HepG2 (cell line): ENCODE results near the gene CKS1B. TPM values are rescaled to one million over a fixed set of nuclear protein-coding genes. Genes with fewer than 3 reads are reported as not detected.

Experiments used
- EP300 ChIP-seq, 3 experiments: sonication (generic) in 1 of 3; formaldehyde crosslinking in 1 of 3; IDR thresholded peaks; 2 replicates each; pipeline versions ENCODE4 v1.5.1 to v1.6.1; 2011 to 2020; ENCODE audit warnings: low read depth in 2 of 3, low read length in 2 of 3, borderline replicate concordance in 1 of 3, improper control_type of control experiment in 1 of 3, mild to moderate bottlenecking in 1 of 3, missing genetic modification reagents in 1 of 3, moderate library complexity in 1 of 3
- MBD4 ChIP-seq: IDR thresholded peaks from 2 replicates; pipeline ENCODE4 v1.6.1; 2012; ENCODE audit warnings: low read length, inconsistent platforms, borderline replicate concordance
- PTBP1 ChIP-seq: fragments of 200-400 bp; formaldehyde crosslinking; IDR thresholded peaks from 2 replicates; pipeline ENCODE4 v1.6.1; 2018; ENCODE audit warnings: low read length, low read depth; ENCODE audit not compliant: poor library complexity, severe bottlenecking
- ZBTB8A ChIP-seq: sonication (generic); formaldehyde crosslinking; IDR thresholded peaks from 2 replicates; pipeline ENCODE4 v1.4.0; 2020; ENCODE audit warnings: mild to moderate bottlenecking, low read depth, missing genetic modification reagents, borderline replicate concordance
- ZNF589 ChIP-seq: sonication (generic); formaldehyde crosslinking; conservative IDR thresholded peaks from 2 replicates; pipeline ENCODE4 v1.8.0; 2022; ENCODE audit warnings: mild to moderate bottlenecking, moderate library complexity, missing genetic modification reagents
- ZNF670 ChIP-seq: sonication (generic); formaldehyde crosslinking; IDR thresholded peaks from 2 replicates; pipeline ENCODE4 v1.8.0; 2022; ENCODE audit warnings: mild to moderate bottlenecking, missing genetic modification reagents, borderline replicate concordance
- polyA plus RNA-seq, 8 experiments: library from polyadenylated mRNA; depleted of rRNA in 3 of 8; stranded (reverse) in 7 of 8; unstranded in 1 of 8; fragments of >200 nt; fragmentation: Illumina TruSeq in 4 of 8; extraction: Trizol in 4 of 8; gene quantifications; 2 replicates each; pipeline versions ENCODE4 v1.2.1 to v1.2.3, GENCODE V29; 2011 to 2016; ENCODE audit warnings: low read depth in 4 of 8, missing spikeins in 1 of 8, mixed read lengths in 1 of 8; ENCODE audit not compliant: insufficient read depth in 1 of 8
- total RNA-seq, 5 experiments: library from RNA; depleted of rRNA; stranded (reverse); fragments of >200 nt; fragmentation: Illumina TruSeq; extraction: Trizol; gene quantifications; 2 replicates each; pipeline ENCODE4 v1.2.3, GENCODE V29; 2016; ENCODE audit warnings: low read depth in 1 of 5
- TF ChIP-seq, protein P1 (sequence below), 2 experiments: fragments of 450-650 bp in 1 of 2; sonication (generic) in 1 of 2; formaldehyde crosslinking in 1 of 2; IDR thresholded peaks; 2 replicates each; pipeline versions ENCODE4 v1.6.1 to v1.8.0; 2016 to 2022; ENCODE audit warnings: antibody characterized with exemption in 1 of 2, mild to moderate bottlenecking in 1 of 2, missing genetic modification reagents in 1 of 2
- TF ChIP-seq, protein P2 (sequence below): sonication (generic); formaldehyde crosslinking; IDR thresholded peaks from 2 replicates; pipeline ENCODE4 v1.9.0; 2021; ENCODE audit warnings: missing genetic modification reagents, borderline replicate concordance
- TF ChIP-seq, protein P3 (sequence below): sonication (generic); formaldehyde crosslinking; IDR thresholded peaks from 2 replicates; pipeline ENCODE4 v1.5.1; 2020; ENCODE audit warnings: mild to moderate bottlenecking, missing genetic modification reagents, moderate library complexity

The CKS1B gene
- total and polyA plus RNA-seq, 2 of the 13 experiments (the other 11 are each of a cell fraction or from before 2014, with no cell fraction given), result 217 to 222 TPM

DNA sequence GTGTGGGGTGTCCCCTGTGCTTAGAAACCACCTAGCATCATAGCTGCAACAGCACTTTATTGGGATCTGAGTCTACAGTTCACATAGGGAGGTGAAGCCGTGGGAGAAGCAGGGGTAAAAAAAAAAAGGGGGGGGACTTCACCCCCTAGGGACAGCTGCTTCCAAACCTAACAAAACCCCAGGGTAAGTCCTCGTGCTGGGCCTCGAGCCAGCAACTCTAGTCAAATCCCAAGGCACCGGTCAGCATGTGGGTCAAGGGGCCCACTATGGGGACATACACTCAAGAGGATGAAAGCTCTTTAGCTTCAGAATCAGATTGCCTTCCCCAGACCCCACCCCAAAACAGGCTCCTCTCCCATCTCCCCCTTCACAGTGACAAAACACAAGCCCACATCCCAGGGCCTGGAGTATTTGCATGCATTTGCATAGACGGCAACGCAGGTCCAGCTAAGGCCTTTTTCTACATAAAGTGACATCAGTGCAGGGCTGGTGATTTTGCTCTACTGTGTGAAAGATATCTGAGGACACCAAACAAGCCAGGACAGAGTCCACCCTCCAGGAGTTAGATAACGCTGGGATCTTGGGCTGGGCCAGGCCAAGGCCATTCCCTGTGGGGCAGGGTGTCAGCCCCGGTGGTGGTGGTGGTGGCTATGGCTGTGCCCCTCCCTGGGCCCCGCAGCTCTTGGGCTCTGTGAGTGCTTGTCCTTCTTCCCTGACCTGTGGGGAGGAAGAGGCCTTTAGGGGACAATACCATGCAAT, 29.9 kb upstream of the CKS1B start (continued):
- TF ChIP-seq, protein P1, sequence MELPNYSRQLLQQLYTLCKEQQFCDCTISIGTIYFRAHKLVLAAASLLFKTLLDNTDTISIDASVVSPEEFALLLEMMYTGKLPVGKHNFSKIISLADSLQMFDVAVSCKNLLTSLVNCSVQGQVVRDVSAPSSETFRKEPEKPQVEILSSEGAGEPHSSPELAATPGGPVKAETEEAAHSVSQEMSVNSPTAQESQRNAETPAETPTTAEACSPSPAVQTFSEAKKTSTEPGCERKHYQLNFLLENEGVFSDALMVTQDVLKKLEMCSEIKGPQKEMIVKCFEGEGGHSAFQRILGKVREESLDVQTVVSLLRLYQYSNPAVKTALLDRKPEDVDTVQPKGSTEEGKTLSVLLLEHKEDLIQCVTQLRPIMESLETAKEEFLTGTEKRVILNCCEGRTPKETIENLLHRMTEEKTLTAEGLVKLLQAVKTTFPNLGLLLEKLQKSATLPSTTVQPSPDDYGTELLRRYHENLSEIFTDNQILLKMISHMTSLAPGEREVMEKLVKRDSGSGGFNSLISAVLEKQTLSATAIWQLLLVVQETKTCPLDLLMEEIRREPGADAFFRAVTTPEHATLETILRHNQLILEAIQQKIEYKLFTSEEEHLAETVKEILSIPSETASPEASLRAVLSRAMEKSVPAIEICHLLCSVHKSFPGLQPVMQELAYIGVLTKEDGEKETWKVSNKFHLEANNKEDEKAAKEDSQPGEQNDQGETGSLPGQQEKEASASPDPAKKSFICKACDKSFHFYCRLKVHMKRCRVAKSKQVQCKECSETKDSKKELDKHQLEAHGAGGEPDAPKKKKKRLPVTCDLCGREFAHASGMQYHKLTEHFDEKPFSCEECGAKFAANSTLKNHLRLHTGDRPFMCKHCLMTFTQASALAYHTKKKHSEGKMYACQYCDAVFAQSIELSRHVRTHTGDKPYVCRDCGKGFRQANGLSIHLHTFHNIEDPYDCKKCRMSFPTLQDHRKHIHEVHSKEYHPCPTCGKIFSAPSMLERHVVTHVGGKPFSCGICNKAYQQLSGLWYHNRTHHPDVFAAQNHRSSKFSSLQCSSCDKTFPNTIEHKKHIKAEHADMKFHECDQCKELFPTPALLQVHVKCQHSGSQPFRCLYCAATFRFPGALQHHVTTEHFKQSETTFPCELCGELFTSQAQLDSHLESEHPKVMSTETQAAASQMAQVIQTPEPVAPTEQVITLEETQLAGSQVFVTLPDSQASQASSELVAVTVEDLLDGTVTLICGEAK (IDR thresholded peaks at IDR 0.05), result no peak
- TF ChIP-seq, protein P1 (CRISPR knock-in tag; IDR thresholded peaks at IDR 0.05), result peak; percentile 18; the same call in 1 of the 2 replicates
- TF ChIP-seq ZNF589 (CRISPR knock-in tag) (no peak), ZBTB8A (no peak), PTBP1 (no peak), ZNF670 (no peak; the same call in 1 of the 2 replicates), MBD4 (no peak), EP300 (IDR thresholded peaks at IDR 0.05; ENCODE audit: low read depth in 2 of 2, low read length in 2 of 2) (peak in 1 of 2 experiments; percentile 67; a peak in 2 of 4 replicates), EP300 (CRISPR knock-in tag; IDR thresholded peaks at IDR 0.05; ENCODE audit: borderline replicate concordance) (no peak; the same call in 1 of the 2 replicates)
- TF ChIP-seq, protein P2, sequence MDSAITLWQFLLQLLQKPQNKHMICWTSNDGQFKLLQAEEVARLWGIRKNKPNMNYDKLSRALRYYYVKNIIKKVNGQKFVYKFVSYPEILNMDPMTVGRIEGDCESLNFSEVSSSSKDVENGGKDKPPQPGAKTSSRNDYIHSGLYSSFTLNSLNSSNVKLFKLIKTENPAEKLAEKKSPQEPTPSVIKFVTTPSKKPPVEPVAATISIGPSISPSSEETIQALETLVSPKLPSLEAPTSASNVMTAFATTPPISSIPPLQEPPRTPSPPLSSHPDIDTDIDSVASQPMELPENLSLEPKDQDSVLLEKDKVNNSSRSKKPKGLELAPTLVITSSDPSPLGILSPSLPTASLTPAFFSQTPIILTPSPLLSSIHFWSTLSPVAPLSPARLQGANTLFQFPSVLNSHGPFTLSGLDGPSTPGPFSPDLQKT, result no peak
- TF ChIP-seq, protein P3, sequence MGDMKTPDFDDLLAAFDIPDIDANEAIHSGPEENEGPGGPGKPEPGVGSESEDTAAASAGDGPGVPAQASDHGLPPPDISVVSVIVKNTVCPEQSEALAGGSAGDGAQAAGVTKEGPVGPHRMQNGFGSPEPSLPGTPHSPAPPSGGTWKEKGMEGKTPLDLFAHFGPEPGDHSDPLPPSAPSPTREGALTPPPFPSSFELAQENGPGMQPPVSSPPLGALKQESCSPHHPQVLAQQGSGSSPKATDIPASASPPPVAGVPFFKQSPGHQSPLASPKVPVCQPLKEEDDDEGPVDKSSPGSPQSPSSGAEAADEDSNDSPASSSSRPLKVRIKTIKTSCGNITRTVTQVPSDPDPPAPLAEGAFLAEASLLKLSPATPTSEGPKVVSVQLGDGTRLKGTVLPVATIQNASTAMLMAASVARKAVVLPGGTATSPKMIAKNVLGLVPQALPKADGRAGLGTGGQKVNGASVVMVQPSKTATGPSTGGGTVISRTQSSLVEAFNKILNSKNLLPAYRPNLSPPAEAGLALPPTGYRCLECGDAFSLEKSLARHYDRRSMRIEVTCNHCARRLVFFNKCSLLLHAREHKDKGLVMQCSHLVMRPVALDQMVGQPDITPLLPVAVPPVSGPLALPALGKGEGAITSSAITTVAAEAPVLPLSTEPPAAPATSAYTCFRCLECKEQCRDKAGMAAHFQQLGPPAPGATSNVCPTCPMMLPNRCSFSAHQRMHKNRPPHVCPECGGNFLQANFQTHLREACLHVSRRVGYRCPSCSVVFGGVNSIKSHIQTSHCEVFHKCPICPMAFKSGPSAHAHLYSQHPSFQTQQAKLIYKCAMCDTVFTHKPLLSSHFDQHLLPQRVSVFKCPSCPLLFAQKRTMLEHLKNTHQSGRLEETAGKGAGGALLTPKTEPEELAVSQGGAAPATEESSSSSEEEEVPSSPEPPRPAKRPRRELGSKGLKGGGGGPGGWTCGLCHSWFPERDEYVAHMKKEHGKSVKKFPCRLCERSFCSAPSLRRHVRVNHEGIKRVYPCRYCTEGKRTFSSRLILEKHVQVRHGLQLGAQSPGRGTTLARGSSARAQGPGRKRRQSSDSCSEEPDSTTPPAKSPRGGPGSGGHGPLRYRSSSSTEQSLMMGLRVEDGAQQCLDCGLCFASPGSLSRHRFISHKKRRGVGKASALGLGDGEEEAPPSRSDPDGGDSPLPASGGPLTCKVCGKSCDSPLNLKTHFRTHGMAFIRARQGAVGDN, result peak; percentile 93
